SIG-M5 (cell line): ENCODE data around the gene PRSS50.

Experiments
- DNase-seq: peaks from one replicate; lab custom pipeline; 2025; lab: John Stamatoyannopoulos, UW

The PRSS50 gene

GRCh38 chr3:46669191-46669999, 48.3 kb downstream of the PRSS50 start:
- no peak for DNase-seq

GRCh38 chr3:46668591-46668990, 49.1 kb downstream of the PRSS50 start:
- DNase-seq: no peak

GRCh38 chr3:46668116-46668515, 49.6 kb downstream of the PRSS50 start:
- no peak for DNase-seq

GRCh38 chr3:46667657-46668056, 50.0 kb downstream of the PRSS50 start:
- DNase-seq: no peak

GRCh38 chr3:46667061-46667621, 50.5 kb downstream of the PRSS50 start:
- no peak for DNase-seq

GRCh38 chr3:46666453-46666845, 51.2 kb downstream of the PRSS50 start:
- DNase-seq: no peak

- DNase-seq: no peak
Observed at GRCh38 chr3:46665763-46666452, 51.8 kb downstream of the PRSS50 start.

- no peak for DNase-seq
Observed at GRCh38 chr3:46664971-46665762, 52.5 kb downstream of the PRSS50 start.

- DNase-seq: no peak
Observed at GRCh38 chr3:46664188-46664970, 53.3 kb downstream of the PRSS50 start.

- DNase-seq: no peak
Observed at GRCh38 chr3:46663591-46664135, 54.0 kb downstream of the PRSS50 start.

- no peak for DNase-seq
Observed at GRCh38 chr3:46662771-46663551, 54.7 kb downstream of the PRSS50 start.
